Endothelial cell of umbilical vein (primary cell): Measurements from ENCODE around the gene TBC1D4. TPM values are rescaled to one million over a fixed set of nuclear protein-coding genes. Genes with fewer than 3 reads are reported as not detected.

ENCODE experiments used
- BruUV-seq: library from RNA; stranded (reverse); fragments of 400-500 nt; replicated peaks from 2 replicates; lab custom pipeline; 2021; lab: Mats Ljungman, UMichigan
- CTCF ChIA-PET: fragments of 300-600, 350-600 bp; sonication (Branson Sonifier 250); formaldehyde crosslinking; loops from one replicate; lab custom pipeline; 2021; ENCODE audit warnings: antibody characterized with exemption, inconsistent platforms; lab: Charles Lee
- POLR2A ChIA-PET: fragments of 300-600, 350-600 bp; sonication (Branson Sonifier 250); formaldehyde crosslinking; loops from one replicate; lab custom pipeline; 2021; ENCODE audit warnings: antibody characterized with exemption, inconsistent platforms; lab: Charles Lee
- DNase-seq: peaks from one replicate; pipeline ENCODE4 v3.0.0-alpha.2; 2011; ENCODE audit warnings: low read depth, low spot score
- FAIRE-seq: peaks from 2 replicates; lab custom pipeline; 2011; peaks lifted over from hg19 to GRCh38; lab: Jason Lieb, UNC
- H2AFZ ChIP-seq: 2 replicates; pipeline ENCODE4 v1.6.0; 2012; ENCODE audit warnings: low read depth, low read length, control low read depth, inconsistent platforms
- H3K27ac ChIP-seq: 2 replicates; pipeline ENCODE4 v1.5.1; 2011; ENCODE audit warnings: low read depth, mild to moderate bottlenecking, control low read depth, low read length, moderate library complexity; ENCODE audit not compliant: insufficient read depth
- H3K27me3 ChIP-seq, 2 experiments: 2 replicates each; pipeline versions ENCODE4 v1.6.0 to v1.6.1; 2011; ENCODE audit warnings: low read length in 2 of 2, mixed read lengths in 1 of 2; ENCODE audit not compliant: control insufficient read depth in 2 of 2, insufficient read depth in 2 of 2
- H3K36me3 ChIP-seq, 2 experiments: 2 replicates in 1 of 2; 3 replicates in 1 of 2; pipeline ENCODE4 v1.5.1; 2011; ENCODE audit warnings: low read length in 2 of 2, mild to moderate bottlenecking in 1 of 2, moderate library complexity in 1 of 2; ENCODE audit not compliant: control insufficient read depth in 2 of 2, insufficient read depth in 2 of 2; ENCODE audit errors: extremely low read depth in 1 of 2
- H3K4me1 ChIP-seq: 3 replicates; pipeline ENCODE4 v1.5.1; 2011; ENCODE audit warnings: mild to moderate bottlenecking, low read length; ENCODE audit not compliant: control insufficient read depth, insufficient read depth; ENCODE audit errors: extremely low read depth
- H3K4me2 ChIP-seq: 2 replicates; pipeline ENCODE4 v1.6.1; 2011; ENCODE audit warnings: low read length, control low read depth, mixed read lengths; ENCODE audit not compliant: insufficient read depth
- H3K4me3 ChIP-seq, 3 experiments: fragments of 200-600 bp in 1 of 3; sonication (generic), shearing (Covaris generic) in 1 of 3; replicated peaks in 1 of 3; 2 replicates each; pipeline ENCODE4 v1.5.1; 2011 to 2016; ENCODE audit warnings: control low read depth in 3 of 3, low read length in 3 of 3, mild to moderate bottlenecking in 2 of 3, inconsistent platforms in 1 of 3, low read depth in 1 of 3, moderate library complexity in 1 of 3; ENCODE audit not compliant: insufficient read depth in 1 of 3
- H3K79me2 ChIP-seq: 2 replicates; pipeline ENCODE4 v1.6.0; 2012; ENCODE audit warnings: low read length, inconsistent platforms; ENCODE audit not compliant: control insufficient read depth, insufficient read depth
- H3K9ac ChIP-seq: replicated peaks from 2 replicates; pipeline ENCODE3; 2011; ENCODE audit warnings: low read length, control low read depth; ENCODE audit not compliant: insufficient read depth; ENCODE audit errors: extremely low read depth
- H3K9me1 ChIP-seq: replicated peaks from 3 replicates; pipeline ENCODE4 v1.6.0; 2011; ENCODE audit warnings: mild to moderate bottlenecking, low read length; ENCODE audit not compliant: control insufficient read depth, insufficient read depth; ENCODE audit errors: extremely low read depth
- H3K9me3 ChIP-seq: replicated peaks from 2 replicates; pipeline ENCODE4 v1.5.1; 2012; ENCODE audit warnings: low read length, inconsistent platforms; ENCODE audit not compliant: control insufficient read depth, insufficient read depth
- H4K20me1 ChIP-seq: replicated peaks from 2 replicates; pipeline ENCODE3; 2011; ENCODE audit warnings: mild to moderate bottlenecking, low read length; ENCODE audit not compliant: control insufficient read depth, insufficient read depth; ENCODE audit errors: extremely low read depth
- CTCF ChIP-seq, 2 donors: IDR thresholded peaks; 1 replicate in 1 of 2; 2 replicates in 1 of 2; pipeline ENCODE4 v1.5.1; 2011; ENCODE audit warnings: low read length in 2 of 2, mild to moderate bottlenecking in 2 of 2, moderate library complexity in 2 of 2, control low read depth in 1 of 2, inconsistent platforms in 1 of 2, low read depth in 1 of 2; ENCODE audit not compliant: insufficient read depth in 1 of 2; ENCODE audit errors: extremely low read depth in 1 of 2
- EZH2 ChIP-seq: IDR thresholded peaks from 2 replicates; pipeline ENCODE4 v1.6.1; 2012; ENCODE audit warnings: borderline replicate concordance, low read depth, mild to moderate bottlenecking, moderate library complexity, low read length, inconsistent platforms; ENCODE audit not compliant: severe bottlenecking
- FOS ChIP-seq: IDR thresholded peaks from 2 replicates; pipeline ENCODE4 v1.6.1; 2011; ENCODE audit warnings: mild to moderate bottlenecking, low read length, moderate library complexity, borderline replicate concordance; ENCODE audit not compliant: insufficient read depth
- GATA2 ChIP-seq: IDR thresholded peaks from 2 replicates; pipeline ENCODE4 v1.7.0; 2011; ENCODE audit warnings: low read depth, mild to moderate bottlenecking, moderate library complexity, mixed read lengths, low read length; ENCODE audit not compliant: insufficient read length, insufficient read depth
- JUN ChIP-seq: IDR thresholded peaks from 2 replicates; pipeline ENCODE4 v1.6.1; 2011; ENCODE audit warnings: borderline replicate concordance, low read depth; ENCODE audit not compliant: insufficient read length, insufficient read depth
- MYC ChIP-seq: IDR thresholded peaks from one replicate; pipeline ENCODE4 v1.6.1; 2011; ENCODE audit warnings: mild to moderate bottlenecking, low read depth, low read length
- POLR2A ChIP-seq: IDR thresholded peaks from 2 replicates; pipeline ENCODE4 v1.6.1; 2012; ENCODE audit warnings: low read depth, mild to moderate bottlenecking, control low read depth, low read length
- POLR2AphosphoS5 ChIP-seq: IDR thresholded peaks from 2 replicates; pipeline ENCODE4 v1.6.1; 2012; ENCODE audit warnings: low read depth, mild to moderate bottlenecking, control low read depth, low read length, moderate library complexity; ENCODE audit not compliant: insufficient read depth
- dilution Hi-C: fragments of 300-500 bp; cut with MboI; formaldehyde crosslinking; loops from one replicate; pipeline ENCODE4 v1.15.0; 2019; ENCODE audit warnings: low sequenced_read_pairs; ENCODE audit not compliant: extremely low pct_ligation_motif_present
- intact Hi-C: fragments of 100-400 bp; cut with micrococcal nuclease; formaldehyde crosslinking; loops from one replicate; pipeline ENCODE4 v1.10.0; 2022
- polyA plus RNA-seq, 4 experiments: library from polyadenylated mRNA; depleted of rRNA in 3 of 4; stranded (reverse) in 3 of 4; unstranded in 1 of 4; fragments of >200 nt; gene quantifications; 2 replicates each; pipeline versions ENCODE4 v1.2.1 to v1.2.3, GENCODE V29; 2011 to 2012; ENCODE audit warnings: missing spikeins in 1 of 4
- total RNA-seq: library from RNA; stranded (reverse); gene quantifications from 2 replicates; pipeline ENCODE4 v1.2.3, GENCODE V29; 2021
- TF ChIP-seq, protein P1 (sequence below): IDR thresholded peaks from 2 replicates; pipeline ENCODE4 v1.6.1; 2011; ENCODE audit not compliant: insufficient read depth, insufficient read length

Gene TBC1D4
- total and polyA plus RNA-seq, 2 donors (not counting 3 experiments of a cell fraction or from before 2014, with no cell fraction given): 58.3 to 81.0 TPM

DNA sequence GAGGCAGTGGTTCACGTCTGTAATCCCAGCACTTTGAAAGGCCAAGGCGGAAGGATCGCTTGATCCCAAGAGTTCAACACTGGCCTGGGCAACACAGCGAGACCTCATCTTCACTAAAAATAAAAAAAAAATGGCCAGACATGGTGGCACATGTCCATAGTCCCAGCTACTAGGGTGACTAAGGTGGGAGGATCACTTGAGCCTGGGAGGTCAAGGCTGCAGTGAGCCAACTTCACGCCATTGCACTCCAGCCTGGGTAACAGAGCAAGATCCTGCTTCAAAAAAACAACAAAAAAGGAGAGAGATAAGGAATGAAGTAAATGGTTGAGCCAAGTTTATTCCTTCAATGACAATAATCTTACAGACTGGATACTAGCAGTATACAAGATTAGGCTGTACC, 21.3 kb downstream of the TBC1D4 start:
- H3K9me3 ChIP-seq: no peaks in the 10 kb centered on the region
- no peaks in the 10 kb centered on the region for H3K4me1 ChIP-seq
- BruUV-seq: no TSS peak
- FAIRE-seq (no peak), DNase-seq (no peak)
- H4K20me1 ChIP-seq: no peaks in the 10 kb centered on the region
- H3K4me2 ChIP-seq: no peak overlapping the region
- H3K27ac ChIP-seq: no peak overlapping the region
- TF ChIP-seq MYC: no peak
- TF ChIP-seq GATA2: no peak
- no peak for TF ChIP-seq POLR2A
- TF ChIP-seq FOS: no peak
- no peak for TF ChIP-seq CTCF (IDR thresholded peaks at IDR 0.05; ENCODE audit: extremely low read depth in 1 of 2, insufficient read depth in 1 of 2, low read depth in 1 of 2, low read length in 2 of 2)
- no peak for TF ChIP-seq JUN
- TF ChIP-seq POLR2AphosphoS5: no peak
- no peak for TF ChIP-seq EZH2
- TF ChIP-seq, protein P1, sequence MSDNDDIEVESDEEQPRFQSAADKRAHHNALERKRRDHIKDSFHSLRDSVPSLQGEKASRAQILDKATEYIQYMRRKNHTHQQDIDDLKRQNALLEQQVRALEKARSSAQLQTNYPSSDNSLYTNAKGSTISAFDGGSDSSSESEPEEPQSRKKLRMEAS: no peak
- H2AFZ ChIP-seq: no peak overlapping the region
- POLR2A ChIA-PET: no interaction called here
- H3K79me2 ChIP-seq: no peaks in the 10 kb centered on the region
- H3K9me1 ChIP-seq: no peaks in the 10 kb centered on the region
- H3K36me3 ChIP-seq: no peaks in the 10 kb centered on the region
- dilution Hi-C loops (no loop called here), intact Hi-C loops (no loop called here)
- H3K4me3 ChIP-seq: no peak overlapping the region
- H3K27me3 ChIP-seq: no peaks in the 10 kb centered on the region
- H3K9ac ChIP-seq: no peak overlapping the region
- CTCF ChIA-PET: no interaction called here
